Brain microvascular endothelial cell (primary cell): Measurements from ENCODE around the gene ZBTB7A.

Experiments
- DNase-seq: peaks from one replicate; pipeline ENCODE4 v3.0.0-alpha.2; 2020
- H3K27ac ChIP-seq: fragments of 250-450 bp; sonication (Bioruptor Pico); 2 replicates; pipeline ENCODE4 v1.5.1; 2020; ENCODE audit warnings: mild to moderate bottlenecking, moderate library complexity
- H3K27me3 ChIP-seq: fragments of 250-450 bp; sonication (Bioruptor Pico); replicated peaks from 2 replicates; pipeline ENCODE4 v1.5.1; 2020; ENCODE audit warnings: mild to moderate bottlenecking
- H3K36me3 ChIP-seq: fragments of 250-450 bp; sonication (Bioruptor Pico); replicated peaks from 2 replicates; pipeline ENCODE4 v1.5.1; 2020; ENCODE audit warnings: mild to moderate bottlenecking
- H3K4me3 ChIP-seq: 2 replicates; pipeline ENCODE4 v1.5.1; 2011; ENCODE audit warnings: low read depth, mild to moderate bottlenecking, control low read depth, low read length, moderate library complexity
- in situ Hi-C: cut with HindIII; loops from 2 replicates; pipeline ENCODE4 v1.10.0; 2017; ENCODE audit warnings: low sequenced_read_pairs, low pct_ligation_motif_present
- TF ChIP-seq, protein P1 (sequence below): IDR thresholded peaks from 2 replicates; pipeline ENCODE4 v1.5.1; 2011; ENCODE audit warnings: low read depth, mild to moderate bottlenecking, moderate library complexity, low read length, control low read depth, inconsistent platforms; ENCODE audit errors: missing control alignments

The ZBTB7A gene

GRCh38 chr19:4052114-4052992 lies 14.3 kb downstream of the ZBTB7A start:
- DNase-seq = no peak
- peak overlapping the region; percentile 74 for H3K27ac ChIP-seq
- H3K4me3 ChIP-seq = no peak overlapping the region
- TF ChIP-seq, protein P1, sequence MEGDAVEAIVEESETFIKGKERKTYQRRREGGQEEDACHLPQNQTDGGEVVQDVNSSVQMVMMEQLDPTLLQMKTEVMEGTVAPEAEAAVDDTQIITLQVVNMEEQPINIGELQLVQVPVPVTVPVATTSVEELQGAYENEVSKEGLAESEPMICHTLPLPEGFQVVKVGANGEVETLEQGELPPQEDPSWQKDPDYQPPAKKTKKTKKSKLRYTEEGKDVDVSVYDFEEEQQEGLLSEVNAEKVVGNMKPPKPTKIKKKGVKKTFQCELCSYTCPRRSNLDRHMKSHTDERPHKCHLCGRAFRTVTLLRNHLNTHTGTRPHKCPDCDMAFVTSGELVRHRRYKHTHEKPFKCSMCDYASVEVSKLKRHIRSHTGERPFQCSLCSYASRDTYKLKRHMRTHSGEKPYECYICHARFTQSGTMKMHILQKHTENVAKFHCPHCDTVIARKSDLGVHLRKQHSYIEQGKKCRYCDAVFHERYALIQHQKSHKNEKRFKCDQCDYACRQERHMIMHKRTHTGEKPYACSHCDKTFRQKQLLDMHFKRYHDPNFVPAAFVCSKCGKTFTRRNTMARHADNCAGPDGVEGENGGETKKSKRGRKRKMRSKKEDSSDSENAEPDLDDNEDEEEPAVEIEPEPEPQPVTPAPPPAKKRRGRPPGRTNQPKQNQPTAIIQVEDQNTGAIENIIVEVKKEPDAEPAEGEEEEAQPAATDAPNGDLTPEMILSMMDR = no peak
- in situ Hi-C loops = no loop called here
- peaks cover 53% of the 10 kb centered on the region for H3K36me3 ChIP-seq
- H3K27me3 ChIP-seq = no peaks in the 10 kb centered on the region

DNA sequence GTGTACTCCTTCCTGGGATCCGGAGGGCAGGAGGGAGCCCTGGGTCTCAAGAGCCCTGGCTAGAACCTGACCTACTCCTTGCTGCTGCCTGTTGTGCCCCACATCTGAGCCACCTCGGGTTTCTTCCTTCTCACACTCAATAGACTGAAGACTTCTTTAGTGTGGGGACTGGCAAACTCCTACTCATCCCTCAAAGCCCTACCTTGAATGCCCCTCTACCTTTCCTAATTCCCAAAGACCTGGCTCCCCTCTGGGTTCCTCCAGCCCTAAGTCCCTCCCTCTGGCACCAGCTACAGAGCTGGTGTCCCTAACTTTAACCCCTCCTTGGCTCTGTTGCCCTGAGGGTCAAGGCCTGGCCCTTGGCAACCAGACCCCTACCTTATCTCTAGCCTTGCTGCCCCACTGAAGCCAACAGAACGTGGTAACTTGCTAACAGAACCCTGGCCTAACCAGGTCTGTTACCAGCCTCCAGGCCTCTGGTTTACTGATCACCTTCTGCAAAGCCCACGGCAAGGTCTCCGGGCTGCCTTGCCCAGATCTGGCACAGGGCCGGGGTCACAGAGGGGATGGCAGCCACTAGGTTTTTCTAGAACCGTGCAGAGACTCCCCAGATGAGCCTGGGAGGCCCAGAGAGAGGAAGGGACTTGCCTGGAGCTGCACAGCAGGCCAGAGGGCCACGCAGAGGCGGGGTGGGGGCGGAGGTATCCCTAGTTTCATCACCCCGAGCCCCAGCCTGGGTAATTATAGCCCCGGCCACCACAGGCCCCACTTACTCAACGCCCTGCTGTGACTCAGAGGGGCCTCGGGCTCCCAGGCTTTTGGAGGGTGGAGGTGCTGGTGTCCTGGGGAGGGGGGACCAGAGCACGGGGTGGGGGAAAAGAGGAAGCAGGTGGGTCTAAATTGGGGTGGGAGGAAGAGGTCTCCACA lies 15.3 kb downstream of the ZBTB7A start:
- Histone ChIP-seq H3K27ac (peak overlapping the region; percentile 74), H3K27me3 (no peaks in the 10 kb centered on the region), H3K36me3 (peaks cover 51% of the 10 kb centered on the region), H3K4me3 (no peak overlapping the region)
- in situ Hi-C loops = no loop called here
- TF ChIP-seq, protein P1 = no peak
- DNase-seq = peak; percentile 31

- TF ChIP-seq, protein P1 = no peak
- no peak overlapping the region for H3K4me3 ChIP-seq
- H3K36me3 ChIP-seq = peaks cover 47% of the 10 kb centered on the region
- DNase-seq = no peak
- no peak overlapping the region for H3K27ac ChIP-seq
- in situ Hi-C loops = no loop called here
- no peaks in the 10 kb centered on the region for H3K27me3 ChIP-seq
Measured at GRCh38 chr19:4049432-4049831, 17.3 kb downstream of the ZBTB7A start.

DNA sequence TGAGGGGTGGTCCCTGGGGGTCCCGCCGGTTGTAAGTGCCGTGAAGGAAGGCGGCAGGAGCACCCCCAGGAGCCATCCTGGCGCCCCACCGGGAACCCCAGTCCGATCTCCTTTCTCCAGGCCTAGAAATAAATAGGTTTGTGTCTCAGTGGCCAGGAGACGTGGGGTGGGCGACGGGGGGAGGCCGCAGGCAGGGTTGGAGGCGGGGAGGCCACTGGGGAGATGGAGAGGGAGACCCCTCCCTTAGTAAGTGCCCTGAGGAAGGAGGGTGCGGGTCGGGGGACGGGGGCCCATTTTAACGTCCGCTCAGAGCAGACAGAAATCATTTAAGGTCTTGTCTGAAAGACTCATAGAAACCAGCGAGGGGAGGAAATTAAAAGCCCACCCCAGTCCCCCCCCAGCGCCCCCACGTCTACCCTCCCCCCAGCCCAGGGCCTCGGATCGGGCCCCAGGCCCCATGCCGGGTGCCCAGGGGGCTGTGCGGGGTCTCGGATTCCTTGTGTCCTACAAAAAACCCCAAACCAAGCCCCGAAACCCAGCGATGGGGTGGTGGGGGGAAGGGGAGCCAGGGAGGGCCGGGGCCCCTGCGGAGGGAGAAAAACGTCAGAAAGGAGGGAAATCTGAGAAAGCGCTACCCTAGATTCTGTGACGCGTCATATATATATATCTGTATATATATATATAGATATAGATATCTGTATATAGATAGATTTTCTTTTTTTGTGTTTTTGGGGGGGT lies 19.6 kb downstream of the ZBTB7A start:
- H3K27ac ChIP-seq = no peak overlapping the region
- no peak overlapping the region for H3K4me3 ChIP-seq
- TF ChIP-seq, protein P1 = no peak
- peaks cover 29% of the 10 kb centered on the region for H3K36me3 ChIP-seq
- no peak for DNase-seq
- in situ Hi-C loops = no loop called here
- H3K27me3 ChIP-seq = no peaks in the 10 kb centered on the region

GRCh38 chr19:4046362-4046691 lies 20.4 kb downstream of the ZBTB7A start:
- TF ChIP-seq, protein P1 = no peak
- Histone ChIP-seq H3K27me3 (no peaks in the 10 kb centered on the region), H3K36me3 (peaks cover 32% of the 10 kb centered on the region), H3K27ac (no peak overlapping the region), H3K4me3 (no peak overlapping the region)
- DNase-seq = no peak
- in situ Hi-C loops = no loop called here
